SK-N-SH treated with all-trans-retinoic acid at 6 μM for 48 hours (cell line): ENCODE measurements around the gene TLNRD1.

Experiments used
- ATAC-seq: fragments of 200-7000 bp; cut with Tn5 transposase; 3 replicates; pipeline ENCODE4 v1.9.1; 2020; ENCODE audit warnings: mild to moderate bottlenecking, moderate library complexity
- ARNTL ChIP-seq: fragments of 450-650 bp; formaldehyde crosslinking; IDR thresholded peaks from 2 replicates; pipeline ENCODE4 v1.5.0; 2020; ENCODE audit warnings: low read depth, mild to moderate bottlenecking, moderate library complexity, borderline replicate concordance
- BACH2 ChIP-seq: fragments of 250-450 bp; sonication (Bioruptor Pico); IDR thresholded peaks from 2 replicates; pipeline ENCODE4 v1.9.0; 2021; ENCODE audit warnings: mild to moderate bottlenecking, borderline replicate concordance
- CSDC2 ChIP-seq: fragments of 250-450 bp; sonication (Bioruptor Pico); IDR thresholded peaks from 2 replicates; pipeline ENCODE4 v1.5.0; 2020; ENCODE audit warnings: mild to moderate bottlenecking, moderate library complexity
- ESRRG ChIP-seq: fragments of 250-450 bp; sonication (Bioruptor Pico); IDR thresholded peaks from 2 replicates; pipeline ENCODE4 v1.6.1; 2021; ENCODE audit warnings: mild to moderate bottlenecking
- GLIS3 ChIP-seq: fragments of 250-450 bp; sonication (Bioruptor Pico); IDR thresholded peaks from 2 replicates; pipeline ENCODE4 v1.5.0; 2020; ENCODE audit warnings: mild to moderate bottlenecking, moderate library complexity
- ISL1 ChIP-seq: fragments of 250-450 bp; sonication (Bioruptor Pico); IDR thresholded peaks from 2 replicates; pipeline ENCODE4 v2.1.2; 2022; ENCODE audit warnings: mild to moderate bottlenecking, moderate library complexity
- OSR1 ChIP-seq: fragments of 250-450 bp; sonication (Bioruptor Pico); IDR thresholded peaks from 2 replicates; pipeline ENCODE4 v1.8.0; 2022; ENCODE audit warnings: moderate library complexity, mild to moderate bottlenecking, inconsistent platforms
- PPARA ChIP-seq: fragments of 250-450 bp; sonication (Bioruptor Pico); IDR thresholded peaks from 2 replicates; pipeline ENCODE4 v1.5.0; 2020; ENCODE audit warnings: mild to moderate bottlenecking, borderline replicate concordance
- SNAI2 ChIP-seq: fragments of 250-450 bp; sonication (Bioruptor Pico); IDR thresholded peaks from 2 replicates; pipeline ENCODE4 v1.5.0; 2020; ENCODE audit warnings: mild to moderate bottlenecking, moderate library complexity
- TCF4 ChIP-seq: fragments of 250-450 bp; sonication (Bioruptor Pico); IDR thresholded peaks from 2 replicates; pipeline ENCODE4 v1.8.0; 2021; ENCODE audit warnings: mild to moderate bottlenecking, moderate library complexity, borderline replicate concordance
- TOX ChIP-seq: fragments of 250-450 bp; sonication (Bioruptor Pico); IDR thresholded peaks from 2 replicates; pipeline ENCODE4 v1.8.0; 2021; ENCODE audit warnings: mild to moderate bottlenecking, moderate library complexity, borderline replicate concordance
- ZC3H10 ChIP-seq: fragments of 250-450 bp; sonication (Bioruptor Pico); IDR thresholded peaks from 2 replicates; pipeline ENCODE4 v1.5.1; 2021; ENCODE audit warnings: mild to moderate bottlenecking, moderate library complexity
- ZFP3 ChIP-seq: fragments of 250-450 bp; sonication (Bioruptor Pico); IDR thresholded peaks from 2 replicates; pipeline ENCODE4 v1.5.0; 2020; ENCODE audit warnings: mild to moderate bottlenecking, moderate library complexity
- ZFP30 ChIP-seq: fragments of 450-650 bp; formaldehyde crosslinking; IDR thresholded peaks from 2 replicates; pipeline ENCODE4 v1.5.0; 2022; ENCODE audit warnings: mild to moderate bottlenecking, moderate library complexity
- ZNF565 ChIP-seq: fragments of 450-650 bp; formaldehyde crosslinking; conservative IDR thresholded peaks from 2 replicates; pipeline ENCODE4 v1.5.0; 2020; ENCODE audit warnings: low read depth, mild to moderate bottlenecking, moderate library complexity
- ZNF70 ChIP-seq: fragments of 450-650 bp; formaldehyde crosslinking; IDR thresholded peaks from 2 replicates; pipeline ENCODE4 v1.5.0; 2020; ENCODE audit warnings: mild to moderate bottlenecking, moderate library complexity
- ZNF8 ChIP-seq: fragments of 450-650 bp; formaldehyde crosslinking; IDR thresholded peaks from 2 replicates; pipeline ENCODE4 v1.5.0; 2020; ENCODE audit warnings: mild to moderate bottlenecking, moderate library complexity
- TF ChIP-seq, protein P1 (sequence below): fragments of 250-450 bp; sonication (Bioruptor Pico); IDR thresholded peaks from 2 replicates; pipeline ENCODE4 v1.5.1; 2020; ENCODE audit warnings: low read depth, mild to moderate bottlenecking, moderate library complexity
- TF ChIP-seq, protein P2 (sequence below): fragments of 250-450 bp; sonication (Bioruptor Pico); IDR thresholded peaks from 2 replicates; pipeline ENCODE4 v1.5.1; 2021; ENCODE audit warnings: mild to moderate bottlenecking, moderate library complexity
- TF ChIP-seq, protein P3 (sequence below): fragments of 250-450 bp; sonication (Bioruptor Pico); IDR thresholded peaks from 2 replicates; pipeline ENCODE4 v1.5.0; 2020; ENCODE audit warnings: mild to moderate bottlenecking, moderate library complexity
- TF ChIP-seq, protein P4 (sequence below): fragments of 250-450 bp; sonication (Bioruptor Pico); IDR thresholded peaks from 2 replicates; pipeline ENCODE4 v1.8.0; 2020; ENCODE audit warnings: mild to moderate bottlenecking, moderate library complexity, borderline replicate concordance
- TF ChIP-seq, protein P5 (sequence below): fragments of 250-450 bp; sonication (Bioruptor Pico); IDR thresholded peaks from 2 replicates; pipeline ENCODE4 v1.8.0; 2021; ENCODE audit warnings: low read depth, mild to moderate bottlenecking, moderate library complexity, borderline replicate concordance

TLNRD1 gene

DNA sequence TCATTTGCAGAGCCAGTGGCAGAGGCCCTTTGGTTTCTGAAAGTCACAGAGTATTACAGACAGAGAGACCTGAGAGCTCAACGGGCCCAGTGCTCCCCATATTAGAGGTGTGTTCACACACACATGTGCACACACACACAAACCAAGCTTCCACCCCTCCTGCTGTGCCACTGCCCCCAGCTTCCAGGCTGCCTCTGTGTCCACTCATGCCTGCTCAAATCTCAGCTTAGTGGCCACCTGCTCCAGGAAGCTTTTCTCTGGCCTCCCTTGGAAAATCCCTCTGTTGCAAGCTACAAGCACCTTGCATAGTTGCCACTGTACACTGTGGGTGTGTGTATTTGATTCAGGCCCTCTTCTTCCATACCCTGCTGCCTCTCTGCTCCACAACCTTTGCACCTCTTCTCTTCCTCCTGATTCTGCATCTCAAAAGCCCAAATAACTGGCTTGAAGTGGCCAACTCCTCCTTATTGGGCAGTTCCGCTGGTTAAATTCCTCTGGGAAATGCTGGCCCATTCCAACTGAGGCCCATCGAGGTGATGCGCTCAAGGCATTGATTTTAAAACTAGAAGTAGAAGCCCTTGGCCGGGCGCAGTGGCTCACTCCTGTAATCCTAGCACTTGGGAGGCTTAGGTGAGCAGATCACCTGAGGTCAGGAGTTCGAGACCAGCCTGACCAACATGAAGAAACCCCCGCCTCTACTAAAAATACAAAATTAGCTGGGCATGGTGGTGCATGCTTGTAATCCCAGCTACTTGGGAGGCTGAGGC lies 34.1 kb upstream of the TLNRD1 start:
- ATAC-seq = no peak
- TF ChIP-seq ZFP3 = no peak
- TF ChIP-seq BACH2 (CRISPR knock-in tag) = no peak
- TF ChIP-seq ESRRG = no peak
- TF ChIP-seq ZNF70 (CRISPR knock-in tag) = no peak
- TF ChIP-seq, protein P1, sequence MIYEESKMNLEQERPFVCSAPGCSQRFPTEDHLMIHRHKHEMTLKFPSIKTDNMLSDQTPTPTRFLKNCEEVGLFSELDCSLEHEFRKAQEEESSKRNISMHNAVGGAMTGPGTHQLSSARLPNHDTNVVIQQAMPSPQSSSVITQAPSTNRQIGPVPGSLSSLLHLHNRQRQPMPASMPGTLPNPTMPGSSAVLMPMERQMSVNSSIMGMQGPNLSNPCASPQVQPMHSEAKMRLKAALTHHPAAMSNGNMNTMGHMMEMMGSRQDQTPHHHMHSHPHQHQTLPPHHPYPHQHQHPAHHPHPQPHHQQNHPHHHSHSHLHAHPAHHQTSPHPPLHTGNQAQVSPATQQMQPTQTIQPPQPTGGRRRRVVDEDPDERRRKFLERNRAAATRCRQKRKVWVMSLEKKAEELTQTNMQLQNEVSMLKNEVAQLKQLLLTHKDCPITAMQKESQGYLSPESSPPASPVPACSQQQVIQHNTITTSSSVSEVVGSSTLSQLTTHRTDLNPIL = no peak
- TF ChIP-seq ZC3H10 (CRISPR knock-in tag) = no peak
- no peak for TF ChIP-seq GLIS3 (CRISPR knock-in tag)
- no peak for TF ChIP-seq ISL1
- TF ChIP-seq PPARA = no peak
- TF ChIP-seq TCF4 (CRISPR knock-in tag) = no peak
- TF ChIP-seq TOX (CRISPR knock-in tag) = no peak
- TF ChIP-seq, protein P2, sequence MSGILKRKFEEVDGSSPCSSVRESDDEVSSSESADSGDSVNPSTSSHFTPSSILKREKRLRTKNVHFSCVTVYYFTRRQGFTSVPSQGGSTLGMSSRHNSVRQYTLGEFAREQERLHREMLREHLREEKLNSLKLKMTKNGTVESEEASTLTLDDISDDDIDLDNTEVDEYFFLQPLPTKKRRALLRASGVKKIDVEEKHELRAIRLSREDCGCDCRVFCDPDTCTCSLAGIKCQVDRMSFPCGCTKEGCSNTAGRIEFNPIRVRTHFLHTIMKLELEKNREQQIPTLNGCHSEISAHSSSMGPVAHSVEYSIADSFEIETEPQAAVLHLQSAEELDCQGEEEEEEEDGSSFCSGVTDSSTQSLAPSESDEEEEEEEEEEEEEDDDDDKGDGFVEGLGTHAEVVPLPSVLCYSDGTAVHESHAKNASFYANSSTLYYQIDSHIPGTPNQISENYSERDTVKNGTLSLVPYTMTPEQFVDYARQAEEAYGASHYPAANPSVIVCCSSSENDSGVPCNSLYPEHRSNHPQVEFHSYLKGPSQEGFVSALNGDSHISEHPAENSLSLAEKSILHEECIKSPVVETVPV (CRISPR knock-in tag) = no peak
- TF ChIP-seq ZNF565 = no peak
- no peak for TF ChIP-seq SNAI2 (CRISPR knock-in tag)
- TF ChIP-seq ZFP30 = no peak
- no peak for TF ChIP-seq ZNF8 (CRISPR knock-in tag)
- TF ChIP-seq, protein P3, sequence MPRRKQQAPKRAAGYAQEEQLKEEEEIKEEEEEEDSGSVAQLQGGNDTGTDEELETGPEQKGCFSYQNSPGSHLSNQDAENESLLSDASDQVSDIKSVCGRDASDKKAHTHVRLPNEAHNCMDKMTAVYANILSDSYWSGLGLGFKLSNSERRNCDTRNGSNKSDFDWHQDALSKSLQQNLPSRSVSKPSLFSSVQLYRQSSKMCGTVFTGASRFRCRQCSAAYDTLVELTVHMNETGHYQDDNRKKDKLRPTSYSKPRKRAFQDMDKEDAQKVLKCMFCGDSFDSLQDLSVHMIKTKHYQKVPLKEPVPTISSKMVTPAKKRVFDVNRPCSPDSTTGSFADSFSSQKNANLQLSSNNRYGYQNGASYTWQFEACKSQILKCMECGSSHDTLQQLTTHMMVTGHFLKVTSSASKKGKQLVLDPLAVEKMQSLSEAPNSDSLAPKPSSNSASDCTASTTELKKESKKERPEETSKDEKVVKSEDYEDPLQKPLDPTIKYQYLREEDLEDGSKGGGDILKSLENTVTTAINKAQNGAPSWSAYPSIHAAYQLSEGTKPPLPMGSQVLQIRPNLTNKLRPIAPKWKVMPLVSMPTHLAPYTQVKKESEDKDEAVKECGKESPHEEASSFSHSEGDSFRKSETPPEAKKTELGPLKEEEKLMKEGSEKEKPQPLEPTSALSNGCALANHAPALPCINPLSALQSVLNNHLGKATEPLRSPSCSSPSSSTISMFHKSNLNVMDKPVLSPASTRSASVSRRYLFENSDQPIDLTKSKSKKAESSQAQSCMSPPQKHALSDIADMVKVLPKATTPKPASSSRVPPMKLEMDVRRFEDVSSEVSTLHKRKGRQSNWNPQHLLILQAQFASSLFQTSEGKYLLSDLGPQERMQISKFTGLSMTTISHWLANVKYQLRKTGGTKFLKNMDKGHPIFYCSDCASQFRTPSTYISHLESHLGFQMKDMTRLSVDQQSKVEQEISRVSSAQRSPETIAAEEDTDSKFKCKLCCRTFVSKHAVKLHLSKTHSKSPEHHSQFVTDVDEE (CRISPR knock-in tag) = no peak
- TF ChIP-seq, protein P4, sequence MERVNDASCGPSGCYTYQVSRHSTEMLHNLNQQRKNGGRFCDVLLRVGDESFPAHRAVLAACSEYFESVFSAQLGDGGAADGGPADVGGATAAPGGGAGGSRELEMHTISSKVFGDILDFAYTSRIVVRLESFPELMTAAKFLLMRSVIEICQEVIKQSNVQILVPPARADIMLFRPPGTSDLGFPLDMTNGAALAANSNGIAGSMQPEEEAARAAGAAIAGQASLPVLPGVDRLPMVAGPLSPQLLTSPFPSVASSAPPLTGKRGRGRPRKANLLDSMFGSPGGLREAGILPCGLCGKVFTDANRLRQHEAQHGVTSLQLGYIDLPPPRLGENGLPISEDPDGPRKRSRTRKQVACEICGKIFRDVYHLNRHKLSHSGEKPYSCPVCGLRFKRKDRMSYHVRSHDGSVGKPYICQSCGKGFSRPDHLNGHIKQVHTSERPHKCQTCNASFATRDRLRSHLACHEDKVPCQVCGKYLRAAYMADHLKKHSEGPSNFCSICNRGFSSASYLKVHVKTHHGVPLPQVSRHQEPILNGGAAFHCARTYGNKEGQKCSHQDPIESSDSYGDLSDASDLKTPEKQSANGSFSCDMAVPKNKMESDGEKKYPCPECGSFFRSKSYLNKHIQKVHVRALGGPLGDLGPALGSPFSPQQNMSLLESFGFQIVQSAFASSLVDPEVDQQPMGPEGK (CRISPR knock-in tag) = no peak

DNA sequence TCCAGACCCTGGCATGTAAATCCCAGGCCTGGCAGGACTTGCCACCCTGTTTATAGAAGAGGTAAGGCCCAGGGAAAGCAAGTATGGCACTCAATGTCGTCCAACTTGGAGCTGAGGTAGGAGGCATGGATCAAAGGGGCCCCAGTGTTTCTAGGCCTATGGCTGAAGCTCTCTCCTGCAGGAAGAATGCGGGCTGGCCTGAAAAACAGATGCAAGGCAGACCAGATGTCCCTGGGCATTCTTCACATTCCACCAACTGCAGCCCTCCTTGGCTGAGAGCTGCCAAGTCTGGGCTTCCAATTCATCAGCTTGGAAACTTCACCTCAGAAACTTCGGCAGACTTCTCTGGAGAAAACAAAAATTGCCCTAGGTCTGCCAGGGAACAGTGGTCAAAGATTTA lies 33.3 kb upstream of the TLNRD1 start:
- peak; percentile 99 for ATAC-seq

DNA sequence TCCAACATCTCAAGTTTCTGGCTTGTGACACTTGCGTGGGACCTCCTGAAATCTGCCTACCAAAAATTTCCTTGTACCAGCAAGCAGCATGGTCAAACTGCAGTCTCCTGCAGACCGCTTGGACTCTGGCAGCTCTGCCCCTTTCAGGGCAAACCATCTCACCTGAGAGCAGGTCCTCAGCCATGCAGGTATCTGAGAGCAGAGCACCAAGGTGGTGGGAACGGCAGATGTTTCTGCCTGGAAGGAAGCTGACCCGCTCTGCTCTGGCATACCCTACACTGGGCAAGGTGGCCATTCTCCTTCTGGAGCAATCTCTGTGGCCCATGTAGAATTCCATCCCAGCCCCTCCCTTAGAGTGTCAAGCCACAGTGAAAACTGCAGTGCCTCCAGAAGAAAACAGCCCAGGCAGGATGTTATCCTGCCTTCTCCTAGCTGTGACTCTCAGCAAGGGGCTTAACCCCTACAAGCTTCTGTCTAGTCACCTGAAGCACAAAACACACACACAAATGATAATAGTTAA lies 32.7 kb upstream of the TLNRD1 start:
- TF ChIP-seq, protein P1 = no peak
- no peak for TF ChIP-seq OSR1 (CRISPR knock-in tag)
- TF ChIP-seq TOX (CRISPR knock-in tag) = no peak
- TF ChIP-seq, protein P5, sequence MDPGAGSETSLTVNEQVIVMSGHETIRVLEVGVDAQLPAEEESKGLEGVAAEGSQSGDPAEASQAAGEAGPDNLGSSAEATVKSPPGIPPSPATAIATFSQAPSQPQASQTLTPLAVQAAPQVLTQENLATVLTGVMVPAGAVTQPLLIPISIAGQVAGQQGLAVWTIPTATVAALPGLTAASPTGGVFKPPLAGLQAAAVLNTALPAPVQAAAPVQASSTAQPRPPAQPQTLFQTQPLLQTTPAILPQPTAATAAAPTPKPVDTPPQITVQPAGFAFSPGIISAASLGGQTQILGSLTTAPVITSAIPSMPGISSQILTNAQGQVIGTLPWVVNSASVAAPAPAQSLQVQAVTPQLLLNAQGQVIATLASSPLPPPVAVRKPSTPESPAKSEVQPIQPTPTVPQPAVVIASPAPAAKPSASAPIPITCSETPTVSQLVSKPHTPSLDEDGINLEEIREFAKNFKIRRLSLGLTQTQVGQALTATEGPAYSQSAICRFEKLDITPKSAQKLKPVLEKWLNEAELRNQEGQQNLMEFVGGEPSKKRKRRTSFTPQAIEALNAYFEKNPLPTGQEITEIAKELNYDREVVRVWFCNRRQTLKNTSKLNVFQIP (CRISPR knock-in tag) = no peak
- TF ChIP-seq BACH2 (CRISPR knock-in tag) = no peak
- no peak for TF ChIP-seq ZNF70 (CRISPR knock-in tag)
- no peak for TF ChIP-seq ARNTL (CRISPR knock-in tag)
- TF ChIP-seq ESRRG = no peak
- TF ChIP-seq PPARA = no peak
- TF ChIP-seq ZNF8 (CRISPR knock-in tag) = no peak
- no peak for TF ChIP-seq TCF4 (CRISPR knock-in tag)
- no peak for TF ChIP-seq CSDC2
- TF ChIP-seq, protein P3 (CRISPR knock-in tag) = no peak
- no peak; the same call in 1 of the 3 replicates for ATAC-seq

More for the DNA sequence above, 33.3 kb upstream of the TLNRD1 start:
- TF ChIP-seq SNAI2 (CRISPR knock-in tag) = no peak
- peak; percentile 65 for TF ChIP-seq TCF4 (CRISPR knock-in tag)
- no peak for TF ChIP-seq ZNF70 (CRISPR knock-in tag)
- peak; percentile 47 for TF ChIP-seq ISL1
- no peak for TF ChIP-seq ZC3H10 (CRISPR knock-in tag)
- 0 out of 2 replicates have a peak, but pooled peaks have one; percentile 62 for TF ChIP-seq CSDC2
- 0 out of 2 replicates have a peak, but pooled peaks have one; percentile 46 for TF ChIP-seq GLIS3 (CRISPR knock-in tag)
